Melanocyte of skin (primary cell): ENCODE data around the gene TMPRSS9. TPM values are rescaled to one million over a fixed set of nuclear protein-coding genes. Genes with fewer than 3 reads are reported as not detected.

Experiments used
- total RNA-seq, 2 donors: library from RNA; depleted of rRNA; stranded (reverse); fragments of >200 nt; gene quantifications; 2 replicates each; pipeline ENCODE4 v1.2.3, GENCODE V29; 2012

The TMPRSS9 gene
- not detected for total RNA-seq

GRCh38 chr19:2359992-2360685 is at the start of gene TMPRSS9:
Gene TMPRSS9, plus strand, starts transcription at chr19:2360265. Its CDS starts 29,521 bp downstream, at chr19:2389786.

DNA sequence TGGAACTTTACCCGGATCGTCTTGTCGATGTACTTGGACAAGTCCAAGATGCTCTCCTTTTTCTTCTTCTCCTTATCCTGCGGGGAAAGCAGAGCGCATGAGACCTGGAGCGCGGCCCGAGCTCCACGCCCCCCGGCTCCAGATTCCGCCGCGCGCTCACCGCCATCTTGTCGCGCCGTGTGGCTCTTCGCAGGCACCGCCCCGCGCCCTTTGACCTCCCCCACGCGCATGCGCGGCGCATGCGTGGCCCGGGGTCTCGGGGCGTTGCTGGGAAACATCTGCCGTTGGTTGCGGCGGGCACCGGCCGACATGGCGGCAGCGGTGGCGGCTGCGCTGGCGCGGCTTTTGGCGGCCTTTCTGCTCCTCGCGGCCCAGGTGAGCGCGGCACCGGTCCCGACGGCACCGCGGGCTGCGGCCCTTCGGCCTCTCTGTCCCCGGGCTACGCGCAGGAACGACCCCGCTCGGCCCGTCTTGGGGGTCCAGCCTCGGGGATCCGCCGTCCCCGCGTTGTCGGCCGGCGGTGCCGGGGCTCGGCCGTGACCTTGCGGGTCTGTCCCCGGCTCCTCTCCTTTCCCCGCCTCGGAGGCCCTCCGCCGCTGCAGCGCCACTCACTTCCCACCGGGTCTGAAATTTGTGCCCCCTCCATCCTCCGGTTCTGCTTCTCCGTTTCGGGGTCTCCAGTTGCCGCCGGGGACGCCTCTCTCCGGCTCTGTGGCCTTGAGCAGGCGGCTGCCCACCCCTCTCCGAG is 31.5 kb upstream of the TMPRSS9 start, which contains the start of the genes LSM7 and SPPL2B:
TSS of gene LSM7 (minus strand) at position 186 of the 748 bp plus-strand sequence. CDS start at position 166, 20 bp downstream.
TSS of gene SPPL2B (plus strand) at position 284 of the 748 bp plus-strand sequence. CDS start at position 310, 26 bp downstream.

DNA sequence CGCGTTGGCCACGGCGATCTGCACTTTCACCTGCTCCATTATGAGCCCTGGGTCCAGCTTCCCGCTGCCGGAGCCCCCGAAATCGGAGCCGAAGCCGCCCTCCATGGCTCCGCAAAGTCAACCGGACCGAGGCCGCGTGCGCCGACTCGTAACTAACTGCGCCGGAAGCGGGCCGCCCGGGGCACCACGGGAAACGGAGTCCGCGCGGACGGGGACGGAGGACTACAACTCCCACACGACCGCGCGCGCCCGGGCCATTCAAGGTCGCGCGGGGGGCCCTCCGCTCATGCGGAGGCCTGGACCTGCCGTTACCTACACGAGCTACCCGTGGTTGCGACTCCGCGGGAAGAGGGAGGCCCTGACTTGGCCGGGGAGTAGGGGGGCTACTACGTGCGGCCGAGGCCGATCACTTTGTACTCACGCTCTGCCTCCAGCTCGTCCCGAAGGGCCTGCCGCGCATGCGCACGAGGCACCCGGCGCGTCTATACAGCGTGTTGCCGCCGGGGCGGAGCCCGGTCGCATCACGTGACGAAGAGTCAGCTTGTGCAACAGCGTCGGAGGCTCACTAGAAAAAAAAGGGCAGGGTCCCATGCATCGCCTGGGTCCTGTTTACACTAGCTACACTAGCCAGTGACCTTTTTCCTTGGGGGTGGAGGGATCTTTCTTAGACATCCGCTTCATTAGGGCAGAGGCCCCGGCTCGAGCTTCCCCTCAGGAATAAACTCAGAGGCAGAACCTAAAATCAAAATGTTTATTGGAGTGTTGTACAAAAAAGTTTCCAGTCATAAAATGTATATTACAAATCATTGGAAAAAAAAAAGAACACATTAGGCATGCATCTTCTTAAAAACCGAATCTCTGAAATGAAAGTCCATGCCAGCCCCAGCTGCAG is 67.6 kb downstream of the TMPRSS9 start, which contains the start of gene TIMM13:
TSS of gene TIMM13 (minus strand) at position 158 of the 892 bp plus-strand sequence. CDS start at position 105, 53 bp downstream.

Other genes starting within 250 kb of the TMPRSS9 start
- 100 to 1,000 TPM; 114 to 163 TPM for gene AP3D1, start 208.7 kb upstream of the TMPRSS9 start, total RNA-seq
- gene DOT1L, start 196.3 kb upstream of the TMPRSS9 start, total RNA-seq: 1 to 10 TPM; 5.2 to 8.0 TPM
- gene PLEKHJ1, start 123.9 kb upstream of the TMPRSS9 start, total RNA-seq: 10 to 100 TPM; 29.3 to 46.0 TPM
- 10 to 100 TPM; 19.3 to 42.3 TPM for gene SF3A2, start 123.4 kb upstream of the TMPRSS9 start, total RNA-seq
- gene AMH, start 110.9 kb upstream of the TMPRSS9 start, total RNA-seq: under 1 TPM; 0.33 to 0.34 TPM
- gene JSRP1, start 103.8 kb upstream of the TMPRSS9 start, total RNA-seq: not detected
- not detected for gene PEAK3, start 78.1 kb upstream of the TMPRSS9 start, total RNA-seq
- under 1 TPM in 1 of 2 donors, not detected in 1; under 0.01 TPM for gene LINGO3, start 52.1 kb upstream of the TMPRSS9 start, total RNA-seq
- gene LSM7, start 31.7 kb upstream of the TMPRSS9 start, total RNA-seq: 100 to 1,000 TPM in 1 of 2 donors, 10 to 100 TPM in 1; 69.9 to 128 TPM
- gene SPPL2B, start 31.6 kb upstream of the TMPRSS9 start, total RNA-seq: 10 to 100 TPM; 22.0 to 22.4 TPM
- gene TIMM13, start 67.3 kb downstream of the TMPRSS9 start, total RNA-seq: 10 to 100 TPM; 26.5 to 45.0 TPM
- gene LMNB2, start 96.7 kb downstream of the TMPRSS9 start, total RNA-seq: 10 to 100 TPM; 18.9 to 75.6 TPM
- 10 to 100 TPM in 1 of 2 donors, 1 to 10 TPM in 1; 8.3 to 11.4 TPM for gene GADD45B, start 115.9 kb downstream of the TMPRSS9 start, total RNA-seq